T-cell (primary cell): ENCODE measurements around the gene ALG12. TPM values are rescaled to one million over a fixed set of nuclear protein-coding genes. Genes with fewer than 3 reads are reported as not detected.

Experiments used
- ATAC-seq, 4 experiments: fragments of 200-7000 bp in 3 of 4; fragments of 150-1000 bp in 1 of 4; cut with Tn5 transposase; replicated peaks in 1 of 4; 1 replicate in 3 of 4; 2 replicates in 1 of 4; pipeline ENCODE4 v1.10.0; 2021; ENCODE audit warnings: moderate library complexity in 3 of 4, mild to moderate bottlenecking in 2 of 4, moderate number of reproducible peaks in 1 of 4
- CTCF ChIA-PET, 2 donors: fragments of 300-600 bp; sonication (Branson Sonifier 250); formaldehyde crosslinking; loops; one replicate each; lab custom pipeline; 2022; ENCODE audit warnings: antibody characterized with exemption in 2 of 2; lab: Charles Lee
- POLR2A ChIA-PET, 2 donors: fragments of 300-600 bp; sonication (Branson Sonifier 250); formaldehyde crosslinking; loops; one replicate each; lab custom pipeline; 2022; ENCODE audit warnings: antibody characterized with exemption in 2 of 2; lab: Charles Lee
- DNase-seq, 35 experiments: peaks; one replicate each; pipeline versions ENCODE4 v3.0.0 to v3.0.0-alpha.2; 2013 to 2023
- H3K27ac ChIP-seq: one replicate; pipeline ENCODE4 v1.5.1; 2013; ENCODE audit warnings: low read length
- H3K27me3 ChIP-seq, 2 experiments: replicated peaks in 1 of 2; 1 replicate in 1 of 2; 2 replicates in 1 of 2; pipeline versions ENCODE4 v1.6.1 to v1.7.0; 2013; ENCODE audit warnings: low read length in 1 of 2, mixed read lengths in 1 of 2; ENCODE audit not compliant: control insufficient read depth in 2 of 2, insufficient read depth in 2 of 2; ENCODE audit errors: extremely low read depth in 1 of 2
- H3K36me3 ChIP-seq, 2 donors: 1 replicate in 1 of 2; 2 replicates in 1 of 2; pipeline versions ENCODE4 v1.6.1 to v1.7.0; 2013; ENCODE audit warnings: low read length in 1 of 2; ENCODE audit not compliant: control insufficient read depth in 2 of 2, insufficient read depth in 1 of 2; ENCODE audit errors: extremely low read depth in 1 of 2
- H3K4me1 ChIP-seq, 2 experiments: 1 replicate in 1 of 2; 2 replicates in 1 of 2; pipeline versions ENCODE4 v1.6.1 to v1.7.0; 2013; ENCODE audit warnings: low read length in 2 of 2, mixed read lengths in 1 of 2; ENCODE audit not compliant: insufficient read depth in 2 of 2, control insufficient read depth in 1 of 2; ENCODE audit errors: extremely low read depth in 1 of 2
- H3K4me3 ChIP-seq, 2 donors: 1 replicate in 1 of 2; 2 replicates in 1 of 2; pipeline versions ENCODE4 v1.5.1 to v1.7.0; 2013; ENCODE audit warnings: mild to moderate bottlenecking in 2 of 2, low read length in 1 of 2, moderate library complexity in 1 of 2; ENCODE audit not compliant: control insufficient read depth in 1 of 2; ENCODE audit errors: extremely low read depth in 1 of 2
- H3K9me3 ChIP-seq: 2 replicates; pipeline ENCODE4 v1.7.0; 2013
- H3K27ac Mint-ChIP-seq, 2 donors: one replicate each; pipeline ENCODE4 v1.8.0; 2020 to 2021; ENCODE audit warnings: mild to moderate bottlenecking in 2 of 2, mixed read lengths in 2 of 2
- H3K27me3 Mint-ChIP-seq, 2 donors: one replicate each; pipeline ENCODE4 v1.8.0; 2021 to 2022; ENCODE audit warnings: mixed read lengths in 2 of 2
- H3K36me3 Mint-ChIP-seq: one replicate; pipeline ENCODE4 v1.8.0; 2021; ENCODE audit warnings: mixed read lengths
- H3K4me1 Mint-ChIP-seq, 3 donors: one replicate each; pipeline ENCODE4 v1.8.0; 2020 to 2022; ENCODE audit warnings: mixed read lengths in 3 of 3, mild to moderate bottlenecking in 1 of 3
- H3K4me3 Mint-ChIP-seq, 3 donors: one replicate each; pipeline ENCODE4 v1.8.0; 2020 to 2022; ENCODE audit warnings: mild to moderate bottlenecking in 3 of 3, mixed read lengths in 3 of 3, moderate library complexity in 3 of 3
- H3K9me3 Mint-ChIP-seq, 3 donors: one replicate each; pipeline ENCODE4 v1.8.0; 2020 to 2022; ENCODE audit warnings: mixed read lengths in 3 of 3
- WGBS: methylation state at CpG from one replicate; pipeline ENCODE4 v1.1.5; 2013; ENCODE audit warnings: missing lambda C conversion rate; ENCODE audit not compliant: insufficient coverage; 5-methylcytosine and 5-hydroxymethylcytosine counted together
- total RNA-seq, 35 experiments: library from RNA in 6 of 35; stranded (reverse) in 6 of 35; fragments of 120-200 nt in 1 of 35; gene quantifications; one replicate each; pipeline versions ENCODE4 v1.2.1 to v1.2.4 and lab custom pipeline; 2013 to 2026

The ALG12 gene
- total RNA-seq, 5 donors from 2014 or later (not counting 1 experiment from before 2014, with no cell fraction given), result 15.7 to 22.1 (median 15.9) TPM

DNA sequence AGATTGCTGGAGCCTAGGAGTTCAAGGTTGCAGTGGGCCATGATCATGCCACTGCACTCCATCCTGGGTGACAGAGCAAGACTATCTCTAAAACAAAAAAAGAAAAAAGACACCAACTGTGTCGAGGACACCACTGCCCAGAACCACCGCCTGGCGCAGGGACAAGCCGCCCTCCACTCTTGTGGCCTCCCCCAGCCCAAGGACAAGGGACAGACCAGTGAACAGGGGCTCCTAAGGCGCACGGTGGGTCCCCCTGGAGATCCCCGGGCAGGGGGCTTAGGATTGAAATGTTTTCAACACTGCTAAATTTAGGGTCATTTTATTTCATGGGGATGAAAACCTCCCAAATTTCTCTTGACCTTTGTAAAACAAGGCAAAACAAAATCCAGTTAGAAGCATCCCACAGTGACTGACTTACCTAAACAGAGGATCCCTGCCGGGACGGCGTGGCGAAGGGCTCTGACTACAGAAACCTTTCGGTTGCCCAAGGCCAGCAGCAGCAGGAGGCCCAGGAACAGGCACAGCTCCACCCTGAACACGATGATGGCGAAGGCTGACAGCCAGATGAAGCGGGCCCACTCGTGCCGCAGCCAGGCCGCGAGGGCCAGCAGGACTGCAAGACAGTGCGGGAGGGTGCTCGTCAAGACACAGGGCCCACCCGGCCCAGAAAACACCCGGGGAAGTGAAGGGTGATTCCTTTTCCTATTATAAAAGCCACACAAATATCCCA lies 8.6 kb downstream of the ALG12 start:
- no peaks in the 10 kb centered on the region for H3K27me3 ChIP-seq
- H3K9me3 ChIP-seq, result no peaks in the 10 kb centered on the region
- WGBS, result 97% methylated on average over 16 of the region's 23 CpGs
- Mint-ChIP-seq H3K4me3 (no peak overlapping the region), H3K27me3 (no peaks in the 10 kb centered on the region), H3K9me3 (no peaks in the 10 kb centered on the region), H3K27ac (no peak overlapping the region), H3K4me1 (peaks cover 6 to 20% (median 9%) of the 10 kb centered on the region in 3 donors), H3K36me3 (peaks cover 27% of the 10 kb centered on the region)
- H3K36me3 ChIP-seq, result peaks cover 27 to 53% of the 10 kb centered on the region in 2 donors
- DNase-seq (no peak), ATAC-seq (no peak)
- no peak overlapping the region for H3K27ac ChIP-seq
- H3K4me3 ChIP-seq, result no peak overlapping the region
- H3K4me1 ChIP-seq, result peaks cover 0 to 12% of the 10 kb centered on the region in 2 experiments
- CTCF ChIA-PET, result no interaction called here
- POLR2A ChIA-PET, result no interaction called here

DNA sequence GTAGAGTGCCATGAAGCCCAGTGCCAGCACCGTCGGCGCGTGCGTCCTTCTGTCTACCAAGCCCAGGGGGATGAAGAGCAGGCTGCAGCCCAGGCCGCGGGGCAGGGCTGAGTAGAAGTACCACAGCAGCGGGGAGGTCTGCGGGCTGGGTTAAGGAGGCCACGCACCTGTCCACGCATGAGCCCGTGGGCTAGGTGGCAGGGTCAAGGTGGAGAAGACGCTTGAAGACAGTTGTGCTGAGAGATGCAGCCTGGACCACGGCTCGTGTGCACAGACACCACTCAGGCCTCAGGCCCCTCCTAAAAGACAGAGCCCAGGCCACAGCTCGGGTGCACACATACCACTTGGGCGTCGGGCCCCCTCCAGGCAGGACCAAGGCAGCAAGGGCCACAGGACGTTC lies 10.4 kb downstream of the ALG12 start:
- 94% methylated on average over 19 of the region's 19 CpGs for WGBS
- Histone ChIP-seq H3K27me3 (no peaks in the 10 kb centered on the region), H3K4me3 (no peak overlapping the region), H3K36me3 (peaks cover 21 to 59% of the 10 kb centered on the region in 2 donors), H3K27ac (no peak overlapping the region), H3K9me3 (no peaks in the 10 kb centered on the region), H3K4me1 (peaks cover 0 to 12% of the 10 kb centered on the region in 2 experiments)
- POLR2A ChIA-PET, result no interaction called here
- no peak for DNase-seq
- H3K36me3 Mint-ChIP-seq, result peaks cover 19% of the 10 kb centered on the region
- no peak for ATAC-seq
- no peak overlapping the region for H3K4me3 Mint-ChIP-seq
- peak overlapping the region; percentile 24 to 64 for H3K27ac Mint-ChIP-seq
- H3K27me3 Mint-ChIP-seq, result no peaks in the 10 kb centered on the region
- H3K9me3 Mint-ChIP-seq, result no peaks in the 10 kb centered on the region
- CTCF ChIA-PET, result no interaction called here
- H3K4me1 Mint-ChIP-seq, result peaks cover 6 to 14% (median 6%) of the 10 kb centered on the region in 3 donors

DNA sequence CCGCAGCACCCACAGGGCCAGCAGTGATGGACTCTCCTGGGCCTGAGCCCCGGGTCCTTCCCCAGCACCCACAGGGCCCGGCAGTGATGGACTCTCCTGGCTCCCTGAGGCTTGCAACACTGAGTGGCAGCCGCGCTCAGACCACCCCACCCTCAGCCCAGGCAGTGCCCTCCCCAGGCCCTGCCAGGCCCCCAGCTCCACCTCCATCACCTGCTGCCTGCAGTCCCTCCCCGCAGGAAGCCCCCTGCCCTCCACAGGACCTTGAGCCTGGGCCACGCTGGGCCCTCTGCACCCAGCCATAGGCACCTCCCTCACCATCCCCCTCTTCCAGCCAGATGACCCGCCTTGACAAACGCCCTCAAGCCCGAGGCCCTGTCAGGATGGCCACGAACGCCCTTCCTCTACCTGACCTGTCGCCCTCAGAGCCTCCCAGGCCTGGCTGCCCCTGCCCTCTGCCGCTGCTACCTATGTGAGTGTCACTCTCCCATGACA lies 11.4 kb downstream of the ALG12 start:
- WGBS, result 98% methylated on average over 13 of the region's 14 CpGs
- no peaks in the 10 kb centered on the region for H3K9me3 ChIP-seq
- Mint-ChIP-seq H3K4me3 (no peak overlapping the region), H3K36me3 (peaks cover 23% of the 10 kb centered on the region), H3K27me3 (no peaks in the 10 kb centered on the region), H3K27ac (peak overlapping the region; percentile 1 to 64), H3K9me3 (peaks cover 0 to 3% (median 0%) of the 10 kb centered on the region in 3 donors), H3K4me1 (peaks cover 6 to 14% (median 6%) of the 10 kb centered on the region in 3 donors)
- ATAC-seq, result no peak
- CTCF ChIA-PET, result no interaction called here
- no peaks in the 10 kb centered on the region for H3K27me3 ChIP-seq
- POLR2A ChIA-PET, result no interaction called here
- peaks cover 21 to 55% of the 10 kb centered on the region in 2 donors for H3K36me3 ChIP-seq
- DNase-seq, result no peak
- no peak overlapping the region for H3K27ac ChIP-seq
- peaks cover 0 to 12% of the 10 kb centered on the region in 2 experiments for H3K4me1 ChIP-seq
- H3K4me3 ChIP-seq, result no peak overlapping the region

DNA sequence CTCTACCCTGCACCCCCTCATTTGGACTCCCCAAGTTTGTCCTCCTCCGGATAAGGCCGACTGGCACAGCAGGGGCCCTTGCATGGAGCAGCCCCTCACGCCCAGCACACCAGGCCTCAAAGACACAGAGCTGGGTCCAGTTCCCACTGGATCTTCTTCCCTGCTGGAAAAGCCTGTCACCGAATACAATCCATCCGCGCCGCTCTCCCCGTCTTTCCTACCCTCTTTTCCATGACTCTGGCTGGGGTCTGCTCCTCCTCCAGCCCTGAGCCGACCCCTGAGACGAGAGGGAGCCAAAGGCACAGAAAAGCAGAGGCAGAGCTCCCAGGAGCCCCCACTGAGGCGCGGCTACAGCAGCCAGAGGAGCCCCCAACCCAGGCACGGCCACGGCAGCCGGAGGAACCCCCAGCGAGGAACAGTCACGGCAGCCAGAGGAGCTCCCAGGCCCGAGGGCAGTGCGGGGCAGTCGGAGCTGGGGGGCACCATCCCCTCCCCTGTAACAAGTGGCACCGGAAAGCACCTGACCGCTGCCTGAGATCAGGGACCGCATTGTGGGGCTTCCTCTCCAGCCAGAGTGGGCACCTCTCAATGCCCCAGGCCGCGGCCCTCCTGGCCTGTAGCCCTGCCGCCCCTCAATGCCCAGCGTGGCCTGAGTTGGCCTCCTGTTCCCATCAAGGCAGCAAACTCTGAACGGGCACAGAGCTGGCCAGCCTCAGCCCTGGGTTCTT lies 12.0 kb downstream of the ALG12 start:
- ChIA-PET POLR2A (no interaction called here), CTCF (no interaction called here)
- Histone ChIP-seq H3K4me3 (no peak overlapping the region), H3K9me3 (no peaks in the 10 kb centered on the region), H3K4me1 (peaks cover 0 to 12% of the 10 kb centered on the region in 2 experiments), H3K27ac (no peak overlapping the region), H3K36me3 (peaks cover 21 to 59% of the 10 kb centered on the region in 2 donors), H3K27me3 (no peaks in the 10 kb centered on the region)
- H3K4me1 Mint-ChIP-seq, result peaks cover 6 to 19% (median 6%) of the 10 kb centered on the region in 3 donors
- 99% methylated on average over 23 of the region's 28 CpGs for WGBS
- no peak for DNase-seq
- no peak overlapping the region for H3K4me3 Mint-ChIP-seq
- H3K9me3 Mint-ChIP-seq, result peaks cover 0 to 5% (median 0%) of the 10 kb centered on the region in 3 donors
- ATAC-seq, result no peak
- no peak overlapping the region for H3K27ac Mint-ChIP-seq
- no peaks in the 10 kb centered on the region for H3K27me3 Mint-ChIP-seq
- H3K36me3 Mint-ChIP-seq, result peaks cover 29% of the 10 kb centered on the region

DNA sequence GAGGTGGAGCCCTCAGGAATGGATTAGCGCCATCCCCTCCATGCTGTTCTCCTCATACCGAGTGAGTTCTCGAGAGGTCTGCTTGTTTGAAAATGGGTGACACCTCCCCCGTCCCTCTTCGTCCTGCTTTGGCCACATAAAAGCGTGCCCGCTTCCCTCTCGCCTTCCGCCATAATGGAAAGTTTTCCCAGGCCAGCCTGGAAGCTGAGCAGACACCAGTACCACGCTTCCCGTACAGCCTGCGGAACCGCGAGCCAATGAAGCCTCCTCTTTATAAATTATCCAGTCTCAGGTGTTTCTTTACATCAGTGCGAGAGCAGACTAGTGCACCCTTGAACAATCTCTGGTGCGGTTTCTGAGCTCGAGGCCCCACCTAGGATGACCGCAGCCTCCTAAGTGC lies 12.8 kb downstream of the ALG12 start:
- POLR2A ChIA-PET, result no interaction called here
- Histone ChIP-seq H3K4me1 (peaks cover 0 to 12% of the 10 kb centered on the region in 2 experiments), H3K36me3 (peaks cover 20 to 64% of the 10 kb centered on the region in 2 donors), H3K27ac (no peak overlapping the region), H3K27me3 (no peaks in the 10 kb centered on the region), H3K9me3 (no peaks in the 10 kb centered on the region), H3K4me3 (no peak overlapping the region)
- no peak for ATAC-seq
- Mint-ChIP-seq H3K27ac (peak overlapping the region in 1 of 2 donors; percentile 48), H3K36me3 (peaks cover 32% of the 10 kb centered on the region), H3K27me3 (no peaks in the 10 kb centered on the region), H3K4me3 (no peak overlapping the region), H3K4me1 (peaks cover 6 to 25% (median 6%) of the 10 kb centered on the region in 3 donors), H3K9me3 (peaks cover 0 to 5% (median 0%) of the 10 kb centered on the region in 3 donors)
- 96% methylated on average over 18 of the region's 18 CpGs for whole genome bisulfite sequencing
- CTCF ChIA-PET, result no interaction called here
- no peak for DNase-seq

- CTCF ChIA-PET, result no interaction called here
- Histone ChIP-seq H3K27ac (no peak overlapping the region), H3K36me3 (peaks cover 22 to 62% of the 10 kb centered on the region in 2 donors), H3K9me3 (no peaks in the 10 kb centered on the region), H3K4me3 (no peak overlapping the region), H3K27me3 (no peaks in the 10 kb centered on the region), H3K4me1 (peaks cover 0 to 12% of the 10 kb centered on the region in 2 experiments)
- Mint-ChIP-seq H3K4me1 (peaks cover 6 to 25% (median 6%) of the 10 kb centered on the region in 3 donors), H3K4me3 (no peak overlapping the region), H3K27me3 (no peaks in the 10 kb centered on the region), H3K9me3 (peaks cover 0 to 5% (median 0%) of the 10 kb centered on the region in 3 donors), H3K27ac (no peak overlapping the region), H3K36me3 (peaks cover 35% of the 10 kb centered on the region)
- DNase-seq (no peak), ATAC-seq (no peak)
- 96% methylated on average over 11 of the region's 11 CpGs for WGBS
- POLR2A ChIA-PET, result no interaction called here
Measured at GRCh38 chr22:49904040-49904369, 14.2 kb downstream of the ALG12 start.
